NCI-H524 (cell line): ENCODE measurements around the gene GOLGA6C.
"Not testable (repeated sequence)": the region's sequence is repeated elsewhere in the genome, so short reads cannot be mapped to it uniquely, and the experiment has no call there.

Experiments
- DNase-seq, 2 experiments: peaks; one replicate each; lab custom pipeline; 2025; lab: John Stamatoyannopoulos, UW

Gene GOLGA6C, protein sequence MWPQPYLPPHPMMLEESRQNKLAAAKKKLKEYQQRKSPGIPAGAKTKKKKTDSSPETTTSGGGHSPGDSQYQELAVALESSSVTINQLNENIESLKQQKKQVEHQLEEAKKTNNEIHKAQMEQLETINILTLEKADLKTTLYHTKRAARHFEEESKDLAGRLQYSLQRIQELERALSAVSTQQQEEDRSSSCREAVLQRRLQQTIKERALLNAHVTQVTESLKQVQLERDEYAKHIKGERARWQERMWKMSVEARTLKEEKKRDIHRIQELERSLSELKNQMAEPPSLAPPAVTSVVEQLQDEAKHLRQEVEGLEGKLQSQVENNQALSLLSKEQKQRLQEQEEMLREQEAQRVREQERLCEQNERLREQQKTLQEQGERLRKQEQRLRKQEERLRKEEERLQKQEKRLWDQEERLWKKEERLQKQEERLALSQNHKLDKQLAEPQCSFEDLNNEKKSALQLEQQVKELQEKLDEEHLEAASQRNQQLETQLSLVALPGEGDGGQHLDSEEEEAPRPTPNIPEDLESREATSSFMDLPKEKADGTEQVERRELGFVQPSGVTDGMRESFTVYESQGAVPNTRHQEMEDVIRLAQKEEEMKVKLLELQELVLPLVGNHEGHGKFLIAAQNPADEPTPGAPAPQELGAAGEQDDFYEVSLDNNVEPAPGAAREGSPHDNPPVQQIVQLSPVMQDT

DNA sequence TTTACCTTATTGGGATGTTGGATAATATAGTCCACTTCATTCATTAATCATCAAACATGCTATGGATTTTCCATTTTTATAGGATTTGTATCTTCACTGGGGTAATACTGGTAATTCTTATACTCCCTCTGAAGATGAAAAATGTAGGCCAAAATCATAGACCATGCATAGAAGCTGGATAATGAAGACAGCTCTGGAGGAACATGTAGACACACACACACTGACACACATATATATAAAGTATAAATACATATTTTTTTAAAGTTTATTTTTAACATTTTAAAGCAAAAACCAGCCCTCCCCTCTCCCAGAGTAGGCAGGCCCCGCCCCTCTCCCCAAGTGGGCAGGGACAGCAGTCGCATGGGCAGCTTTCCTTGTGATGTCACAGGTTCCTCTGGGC is at the start of gene GOLGA6C:
TSS of gene GOLGA6C (plus strand) at position 301 of the 400 bp plus-strand sequence. CDS start 265 bp downstream, outside the sequence.
- not testable (repeated sequence) for DNase-seq

GRCh38 chr15:75208501-75209288 is 49.4 kb upstream of the GOLGA6C start:
- DNase-seq: no peak

GRCh38 chr15:75209289-75209676 is 48.9 kb upstream of the GOLGA6C start:
- DNase-seq: no peak

- no peak for DNase-seq
These were observed 47.3 kb upstream of the GOLGA6C start for GRCh38 chr15:75210811-75211230.

- DNase-seq: no peak
These were observed 46.5 kb upstream of the GOLGA6C start for GRCh38 chr15:75211436-75212199.

DNA sequence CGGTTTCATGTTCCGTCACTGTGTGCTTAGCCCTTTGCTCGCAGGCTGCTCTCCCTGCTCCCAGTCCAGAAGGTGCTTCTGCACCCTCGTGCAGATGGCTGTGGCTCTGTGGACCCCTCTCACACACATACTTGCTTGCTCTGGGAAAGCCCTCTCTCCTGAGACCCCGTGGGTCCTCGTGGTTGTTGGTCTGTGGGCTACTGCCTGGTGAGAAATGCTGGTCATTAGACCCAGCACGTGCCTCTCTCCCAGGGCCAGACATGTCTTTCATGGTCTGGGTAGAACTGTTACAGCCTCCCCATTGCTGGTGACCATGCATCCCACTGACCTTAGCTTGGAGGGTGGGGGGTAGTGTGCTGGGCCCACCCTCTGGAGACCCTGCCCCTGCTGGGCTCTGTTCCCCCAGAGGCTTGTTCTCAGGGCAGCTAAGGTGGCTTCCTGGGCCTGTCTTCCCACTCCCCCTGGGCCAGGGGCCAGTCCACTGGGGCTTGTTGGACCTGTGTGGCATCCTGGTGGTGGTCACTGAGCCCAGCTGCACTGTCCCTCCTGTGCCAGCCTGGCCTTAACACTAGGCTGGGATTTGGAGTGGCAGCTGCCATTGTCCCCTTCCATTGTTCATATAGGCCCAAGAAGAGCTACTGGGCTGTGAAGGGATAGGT is 45.8 kb upstream of the GOLGA6C start:
- no peak for DNase-seq

GRCh38 chr15:75213212-75213767 is 44.8 kb upstream of the GOLGA6C start:
- no peak for DNase-seq

GRCh38 chr15:75213768-75214221 is 44.3 kb upstream of the GOLGA6C start:
- DNase-seq: no peak

DNA sequence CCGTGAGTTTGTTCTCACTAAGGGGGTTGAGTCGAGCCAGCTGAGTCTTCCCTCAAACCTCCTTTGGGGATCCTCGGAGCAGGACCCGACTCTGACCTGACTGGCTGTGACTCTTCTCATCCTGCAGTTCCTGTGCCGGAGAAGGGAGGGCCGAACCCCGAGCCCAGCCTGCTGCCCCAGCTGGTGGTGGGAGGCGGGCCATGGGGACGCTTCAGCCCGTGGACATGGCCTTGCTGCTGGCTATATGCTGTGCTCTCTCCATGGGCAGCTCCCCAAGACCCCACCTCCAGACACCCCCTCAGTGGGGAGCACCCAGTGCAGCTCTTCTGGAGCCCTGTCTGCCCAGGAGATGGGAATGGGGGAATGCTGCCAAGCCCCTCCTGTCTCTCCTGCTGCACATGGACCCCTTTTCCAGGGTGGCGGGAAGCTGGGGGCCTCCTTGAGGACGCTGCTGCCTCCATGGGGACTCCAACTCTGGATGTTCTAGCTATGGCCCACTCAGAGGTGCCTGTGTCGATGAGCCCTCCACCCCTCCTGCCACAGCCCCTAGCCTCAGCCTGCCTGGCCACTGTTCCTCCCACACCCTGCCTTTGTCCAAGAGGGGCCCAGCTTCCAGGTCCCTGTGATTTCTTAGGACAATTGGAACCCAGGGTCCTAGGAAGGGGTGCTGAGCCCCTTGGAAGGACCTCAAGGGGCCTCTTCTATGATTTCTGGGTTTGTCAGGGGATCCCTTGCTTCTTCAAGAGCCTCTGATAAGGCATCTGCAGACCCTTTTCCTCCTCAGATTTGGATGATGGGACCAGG is 43.6 kb upstream of the GOLGA6C start:
- no peak for DNase-seq

DNA sequence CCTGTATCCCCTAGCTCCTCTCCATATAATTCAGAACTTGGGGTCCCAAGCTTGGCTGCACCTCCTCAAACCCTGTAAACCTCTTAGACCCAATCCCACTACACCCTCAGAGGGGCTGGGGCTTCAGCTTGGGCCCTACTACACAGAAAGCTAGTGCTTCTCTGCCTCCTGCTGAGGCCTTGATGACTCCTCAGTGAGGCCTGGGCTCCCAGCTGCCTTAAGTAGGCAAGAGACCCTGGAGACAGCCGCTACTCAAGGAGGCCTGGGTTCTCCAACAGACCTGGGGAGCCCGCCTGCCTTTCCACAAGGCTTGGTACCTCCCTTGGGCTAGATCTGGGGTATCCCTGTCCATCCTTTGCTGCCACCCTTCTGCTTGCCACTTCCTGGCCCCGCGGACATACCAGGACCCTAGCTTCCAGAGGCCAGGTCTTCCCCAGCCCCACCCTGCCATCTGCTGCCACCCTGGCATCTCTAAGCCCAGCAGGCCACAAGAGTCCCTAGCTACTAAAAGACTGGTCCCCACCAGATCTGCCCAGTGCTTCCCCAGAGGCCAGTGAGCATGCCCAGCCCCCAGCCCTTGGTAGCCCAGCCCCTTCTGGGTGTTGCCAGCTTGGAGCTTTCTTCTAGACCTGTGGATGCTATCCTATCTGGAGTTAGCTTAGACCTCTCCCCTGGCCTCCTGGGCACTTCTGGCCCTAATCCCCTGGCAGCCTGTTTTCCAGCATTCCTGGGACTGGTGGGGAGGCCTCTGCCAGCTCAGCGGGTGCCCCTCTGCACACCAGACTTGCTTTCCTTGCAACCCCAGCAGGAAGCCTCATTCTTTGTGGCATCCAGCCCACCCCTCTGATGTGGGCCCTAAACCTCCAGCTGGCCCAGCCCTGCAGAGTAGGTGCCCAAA is 42.8 kb upstream of the GOLGA6C start:
- DNase-seq: peak; percentile 60 to 65

DNA sequence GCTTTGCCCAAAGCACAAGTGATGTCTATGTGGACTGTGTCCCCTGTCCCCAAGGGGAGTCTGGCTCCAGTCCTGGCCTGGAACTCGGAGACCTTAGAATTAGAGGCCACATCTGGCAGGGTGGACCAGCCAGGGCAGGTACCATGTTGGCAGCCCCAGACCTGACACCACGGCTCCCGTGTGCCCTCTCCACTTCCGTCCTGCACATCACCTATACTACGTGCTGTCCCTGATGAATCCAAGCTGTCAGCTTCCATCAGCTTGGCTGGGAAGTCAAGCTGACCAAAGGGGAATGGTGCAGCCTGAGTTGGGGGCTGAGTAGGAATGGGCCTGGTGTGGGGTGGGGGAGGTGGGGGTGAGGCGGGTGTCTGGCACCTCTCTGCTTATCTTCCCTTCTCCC is 41.1 kb upstream of the GOLGA6C start:
- DNase-seq: no peak

GRCh38 chr15:75217574-75217973 is 40.6 kb upstream of the GOLGA6C start:
- not testable (repeated sequence) for DNase-seq

DNA sequence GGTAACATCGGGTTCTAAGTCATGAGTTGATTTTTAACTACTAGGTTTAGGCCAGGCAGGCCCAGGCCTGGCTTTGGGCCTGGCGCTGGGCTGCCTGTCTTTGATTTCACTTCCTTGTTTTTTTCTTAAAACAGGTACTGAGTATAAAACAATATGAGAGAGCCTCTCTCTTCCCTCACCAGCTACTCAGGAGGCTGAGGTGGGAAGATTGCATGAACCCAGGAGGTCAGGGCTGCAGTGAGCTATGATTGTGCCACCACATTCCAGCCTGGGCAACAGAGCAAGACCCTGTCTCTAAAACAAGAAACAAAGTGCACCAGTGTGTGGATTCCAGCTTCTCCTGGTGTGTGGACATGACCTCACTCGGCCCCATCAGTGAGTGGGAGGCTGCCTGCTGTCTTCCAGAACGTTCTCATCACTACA is 38.6 kb upstream of the GOLGA6C start:
- not testable (repeated sequence) for DNase-seq

- DNase-seq: no peak
These were observed 34.4 kb upstream of the GOLGA6C start for GRCh38 chr15:75223688-75224087.

- DNase-seq: no peak
These were observed 33.9 kb upstream of the GOLGA6C start for GRCh38 chr15:75224281-75224680.

DNA sequence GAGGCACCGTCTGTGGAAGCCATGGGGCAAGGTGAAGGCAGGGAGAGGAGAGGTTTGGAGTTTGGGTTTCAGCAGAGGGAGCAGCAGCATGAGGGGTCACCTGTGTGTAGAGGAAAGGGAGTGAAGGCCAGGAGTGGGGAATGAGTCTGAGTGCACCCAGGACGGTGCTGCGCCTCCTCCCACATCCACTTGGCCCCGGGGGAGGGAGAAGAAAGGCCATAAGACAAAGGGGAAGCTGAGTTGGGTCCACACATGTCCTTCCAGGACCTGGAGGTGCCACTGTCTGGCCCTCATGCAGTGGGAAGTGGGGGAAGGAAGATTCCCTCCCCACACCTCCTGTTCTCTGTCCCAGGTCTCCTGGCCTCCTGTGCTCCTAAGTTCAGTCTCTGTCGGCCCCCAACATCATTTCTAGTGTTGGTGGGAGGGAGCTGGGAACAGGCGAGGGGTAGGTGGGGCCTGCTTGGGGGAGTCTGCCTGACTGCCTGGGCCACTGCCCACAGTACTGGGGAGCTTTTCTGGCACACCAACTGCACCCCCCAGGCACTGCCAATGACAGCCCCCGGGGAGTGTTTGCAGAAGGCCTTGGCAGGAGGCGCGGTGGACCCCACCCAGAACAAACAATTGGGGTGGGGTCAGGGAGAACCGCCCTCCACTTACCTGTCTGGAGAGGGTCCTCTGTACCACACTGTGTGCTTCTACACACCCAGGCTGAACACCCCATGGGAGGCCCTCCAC is 32.9 kb upstream of the GOLGA6C start:
- not testable (repeated sequence) for DNase-seq

DNA sequence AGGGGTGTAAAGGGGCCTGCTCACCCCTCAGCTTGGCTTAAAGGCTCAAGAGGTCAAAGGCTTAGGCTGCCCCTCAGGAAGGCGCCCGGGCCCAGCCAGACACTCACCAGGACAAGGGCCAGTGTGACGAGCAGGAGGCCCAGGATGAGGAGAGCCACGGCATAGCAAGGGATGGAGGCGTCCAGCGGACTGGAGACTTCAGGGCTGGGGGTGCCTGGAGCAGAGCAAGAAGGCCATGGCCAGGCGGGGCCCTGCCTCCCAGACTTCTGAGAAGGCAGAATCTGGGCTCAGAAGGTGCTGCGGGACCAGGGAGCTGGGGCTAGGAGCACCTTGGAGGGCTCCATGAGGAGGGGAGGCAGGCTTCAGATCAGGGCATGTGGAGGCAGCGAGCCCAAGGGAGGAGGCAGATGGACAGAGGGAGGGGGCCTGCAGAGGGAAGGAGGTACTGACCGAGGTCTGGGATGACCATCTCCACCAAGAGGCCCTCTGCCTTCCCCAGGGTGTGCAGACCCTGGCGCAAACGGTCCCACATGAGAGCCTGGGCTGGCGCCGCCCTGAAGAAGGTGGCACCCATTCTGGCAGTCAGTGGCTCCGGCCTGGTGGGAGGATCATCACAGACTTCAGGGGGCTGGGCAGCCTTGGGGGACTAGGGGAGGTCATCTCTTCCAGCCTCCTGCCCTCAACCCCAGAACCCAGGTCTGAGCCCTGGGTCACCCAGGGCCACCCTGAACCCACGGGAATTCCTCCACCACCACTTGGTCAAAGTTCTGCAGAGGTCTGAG is 32.0 kb upstream of the GOLGA6C start:
- DNase-seq: no peak
